Measurements from ENCODE around the gene VSNL1.

DNA sequence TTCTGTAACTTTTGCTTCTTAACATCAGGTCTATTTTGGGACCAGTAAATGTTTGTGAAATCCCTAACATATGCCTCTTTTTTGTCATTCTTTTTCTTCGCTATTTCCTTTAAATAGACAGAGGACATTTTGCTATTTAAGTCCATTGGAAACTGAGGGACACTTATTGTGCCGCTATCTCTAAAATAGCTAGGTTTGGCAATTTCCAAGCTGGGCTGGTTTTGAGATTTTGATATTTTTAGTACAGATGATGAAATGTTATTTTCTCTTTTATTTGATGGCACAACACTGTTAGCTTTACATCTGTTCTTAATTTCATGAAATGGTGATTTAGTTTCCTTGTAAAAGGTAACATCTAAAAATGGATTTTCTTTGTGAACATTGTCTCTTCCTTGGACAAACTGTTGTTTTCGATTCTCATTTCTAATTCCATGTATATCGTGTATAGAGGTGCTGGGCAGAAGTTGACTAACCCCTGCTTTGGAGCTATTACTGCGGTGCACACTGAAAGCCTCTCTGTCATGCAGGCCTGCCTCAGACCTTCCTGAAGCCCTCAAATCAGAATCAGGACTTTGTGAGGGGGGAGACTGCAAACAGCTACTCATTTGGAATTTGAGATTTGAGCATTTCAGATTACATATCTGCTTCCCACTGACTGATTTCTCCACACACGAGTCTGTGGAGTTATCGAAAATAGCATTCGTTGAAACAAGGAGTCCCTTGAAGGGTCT is 22.9 kb upstream of the VSNL1 start:
- TF ChIP-seq EZH2phosphoT487 (IDR thresholded peaks at IDR 0.05; ENCODE audit: insufficient read depth, low read depth) (no peak), EZH2 (IDR thresholded peaks at IDR 0.05; ENCODE audit: insufficient read depth, poor library complexity, severe bottlenecking) (no peak)

Measured in GM23248 (cell line).